ENCODE data around the gene UBQLN2.

GRCh38 chrX:56600987-56601386, 37.6 kb downstream of the UBQLN2 start:
- no peak for TF ChIP-seq POLR2A (IDR thresholded peaks at IDR 0.05; ENCODE audit: low read length)
- TF ChIP-seq GATA1 (IDR thresholded peaks at IDR 0.05; ENCODE audit: low read depth, low read length): no peak

Measured in erythroblast (primary cell).